Vagina (tissue), 2 donors: Measurements from ENCODE around the gene GATA2.

ENCODE experiments used
- POLR2A ChIP-seq, 2 donors: fragments of 450-650 bp; IDR thresholded peaks; one replicate each; pipeline ENCODE4 v1.6.1; 2017; ENCODE audit warnings: antibody characterized with exemption in 2 of 2, mild to moderate bottlenecking in 2 of 2, moderate library complexity in 2 of 2
- POLR2AphosphoS5 ChIP-seq, 2 donors: sonication (generic); formaldehyde crosslinking; IDR thresholded peaks; one replicate each; pipeline ENCODE4 v1.9.0; 2017; ENCODE audit warnings: antibody characterized with exemption in 2 of 2, mild to moderate bottlenecking in 2 of 2, low read depth in 1 of 2; ENCODE audit not compliant: insufficient read depth in 1 of 2
- TF ChIP-seq, protein P1 (sequence below), 3 experiments: fragments of 450-650 bp in 2 of 3; fragments of 200-600 bp in 1 of 3; sonication (generic) in 1 of 3; IDR thresholded peaks; one replicate each; pipeline ENCODE4 v1.5.1; 2017 to 2019; ENCODE audit warnings: antibody characterized with exemption in 3 of 3, mild to moderate bottlenecking in 2 of 3, moderate library complexity in 2 of 3

DNA sequence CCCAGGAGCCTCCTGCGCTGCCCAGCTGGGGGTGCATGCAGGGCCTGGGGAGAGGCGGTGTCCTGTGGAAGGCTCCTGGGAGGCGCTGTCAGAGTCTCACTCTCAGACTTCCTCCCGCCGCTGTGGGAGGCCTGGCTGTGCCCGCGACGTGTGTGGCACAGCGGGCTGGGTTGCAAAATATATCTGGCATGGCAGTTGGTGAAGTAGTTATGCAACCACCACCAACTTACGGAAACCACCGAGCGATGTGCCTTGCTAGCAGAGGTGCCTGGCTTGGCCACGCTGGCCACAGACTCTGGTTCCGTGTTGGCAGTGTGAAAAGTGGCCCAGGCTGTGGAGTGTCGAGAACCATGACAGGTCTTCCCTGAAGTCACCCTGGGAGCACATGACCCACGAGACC, 30.6 kb upstream of the GATA2 start:
- TF ChIP-seq, protein P1, sequence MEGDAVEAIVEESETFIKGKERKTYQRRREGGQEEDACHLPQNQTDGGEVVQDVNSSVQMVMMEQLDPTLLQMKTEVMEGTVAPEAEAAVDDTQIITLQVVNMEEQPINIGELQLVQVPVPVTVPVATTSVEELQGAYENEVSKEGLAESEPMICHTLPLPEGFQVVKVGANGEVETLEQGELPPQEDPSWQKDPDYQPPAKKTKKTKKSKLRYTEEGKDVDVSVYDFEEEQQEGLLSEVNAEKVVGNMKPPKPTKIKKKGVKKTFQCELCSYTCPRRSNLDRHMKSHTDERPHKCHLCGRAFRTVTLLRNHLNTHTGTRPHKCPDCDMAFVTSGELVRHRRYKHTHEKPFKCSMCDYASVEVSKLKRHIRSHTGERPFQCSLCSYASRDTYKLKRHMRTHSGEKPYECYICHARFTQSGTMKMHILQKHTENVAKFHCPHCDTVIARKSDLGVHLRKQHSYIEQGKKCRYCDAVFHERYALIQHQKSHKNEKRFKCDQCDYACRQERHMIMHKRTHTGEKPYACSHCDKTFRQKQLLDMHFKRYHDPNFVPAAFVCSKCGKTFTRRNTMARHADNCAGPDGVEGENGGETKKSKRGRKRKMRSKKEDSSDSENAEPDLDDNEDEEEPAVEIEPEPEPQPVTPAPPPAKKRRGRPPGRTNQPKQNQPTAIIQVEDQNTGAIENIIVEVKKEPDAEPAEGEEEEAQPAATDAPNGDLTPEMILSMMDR (IDR thresholded peaks at IDR 0.05): no peak
- TF ChIP-seq POLR2A (IDR thresholded peaks at IDR 0.05) (no peak), POLR2AphosphoS5 (IDR thresholded peaks at IDR 0.05; ENCODE audit: insufficient read depth in 1 of 2, low read depth in 1 of 2) (no peak)
